Lung (tissue), 12 donors: ENCODE measurements around the gene KCNIP4. TPM values are rescaled to one million over a fixed set of nuclear protein-coding genes. Genes with fewer than 3 reads are reported as not detected.

ENCODE experiments used
- ATAC-seq: fragments of 200-7000 bp; cut with Tn5 transposase; one replicate; pipeline ENCODE4 v1.9.1; 2020; ENCODE audit warnings: moderate number of reproducible peaks; ENCODE audit not compliant: insufficient read depth, low FRiP score
- DNase-seq, 3 donors: peaks; one replicate each; pipeline ENCODE4 v3.0.0-alpha.2; 2013 to 2017
- H3K27ac ChIP-seq, 2 donors: one replicate each; pipeline ENCODE4 v1.5.1; 2013; ENCODE audit warnings: mild to moderate bottlenecking in 2 of 2, moderate library complexity in 2 of 2, control low read depth in 1 of 2, inconsistent platforms in 1 of 2, low read depth in 1 of 2, low read length in 1 of 2
- H3K27me3 ChIP-seq, 3 donors: one replicate each; pipeline ENCODE4 v1.5.1; 2013; ENCODE audit warnings: low read length in 2 of 3; ENCODE audit not compliant: control insufficient read depth in 3 of 3, insufficient read depth in 3 of 3
- H3K36me3 ChIP-seq, 4 donors: one replicate each; pipeline ENCODE4 v1.5.1; 2013; ENCODE audit warnings: low read length in 4 of 4, mild to moderate bottlenecking in 1 of 4, moderate library complexity in 1 of 4; ENCODE audit not compliant: control insufficient read depth in 4 of 4, insufficient read depth in 4 of 4
- H3K4me1 ChIP-seq, 5 donors: one replicate each; pipeline ENCODE4 v1.5.1; 2013; ENCODE audit warnings: low read length in 5 of 5, mild to moderate bottlenecking in 2 of 5, moderate library complexity in 1 of 5; ENCODE audit not compliant: control insufficient read depth in 5 of 5, insufficient read depth in 5 of 5
- H3K4me3 ChIP-seq: one replicate; pipeline ENCODE4 v1.5.1; 2013; ENCODE audit warnings: mild to moderate bottlenecking, control low read depth, moderate library complexity
- H3K9ac ChIP-seq, 2 donors: one replicate each; pipeline ENCODE4 v1.5.1; 2013; ENCODE audit warnings: low read length in 2 of 2, control low read depth in 1 of 2; ENCODE audit not compliant: insufficient read depth in 1 of 2
- H3K9me3 ChIP-seq, 4 donors: one replicate each; pipeline ENCODE4 v1.5.1; 2013; ENCODE audit warnings: low read length in 3 of 4, mild to moderate bottlenecking in 1 of 4, moderate library complexity in 1 of 4; ENCODE audit not compliant: control insufficient read depth in 4 of 4, insufficient read depth in 3 of 4
- WGBS, 2 donors: extraction: QIAGEN DNeasy Blood & Tissue Kit; methylation state at CpG; one replicate each; pipeline ENCODE4 v1.1.7; 2013; 5-methylcytosine and 5-hydroxymethylcytosine counted together
- polyA plus RNA-seq, 2 donors: library from polyadenylated mRNA; stranded (reverse); fragments of 200-250 nt; gene quantifications; one replicate each; pipeline ENCODE4 v1.2.1, GENCODE V29; 2013
- total RNA-seq, 2 donors: library from RNA; depleted of rRNA in 1 of 2; stranded (reverse); fragments of >200 nt in 1 of 2; gene quantifications; one replicate each; pipeline ENCODE4 v1.2.1, GENCODE V29; 2014 to 2021
- TF ChIP-seq, protein P1 (sequence below): IDR thresholded peaks from 2 replicates; pipeline ENCODE4 v1.5.1; 2012; ENCODE audit warnings: mild to moderate bottlenecking; ENCODE audit errors: control extremely low read depth, extremely low read depth
- donor health status: control.
- donor health status: control.
- donor health status: Bipolar disorder and iron deficiency.
- donor health status: healthy.
- donor health status: DM: yes; HTN: yes; CAD: no.

Gene KCNIP4
- total and polyA plus RNA-seq, 4 donors = 0.11 TPM; not detected in 3

DNA sequence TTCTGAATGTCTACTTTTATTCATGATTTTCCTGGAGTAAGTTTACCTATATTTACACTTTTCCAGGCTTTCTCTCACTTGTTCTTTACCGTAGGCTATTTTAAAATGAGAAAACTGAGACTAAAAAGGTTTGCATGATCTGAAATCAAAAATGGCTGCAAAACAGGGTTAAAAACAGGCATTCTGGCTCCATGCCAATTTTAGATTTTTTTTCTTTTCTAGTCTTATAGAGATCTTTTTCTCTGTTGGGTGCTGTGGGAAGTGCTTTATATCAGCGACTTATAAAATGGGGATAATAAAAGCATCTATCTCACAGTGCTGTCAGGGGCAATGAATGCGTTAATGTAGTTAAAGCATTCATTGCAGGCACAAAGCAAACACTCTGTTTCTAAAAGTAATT, 953.6 kb downstream of the KCNIP4 start:
- H3K9ac ChIP-seq = no peak overlapping the region
- no peaks in the 10 kb centered on the region for H3K27me3 ChIP-seq
- DNase-seq (no peak), ATAC-seq (no peak)
- H3K4me3 ChIP-seq = no peak overlapping the region
- no peaks in the 10 kb centered on the region for H3K36me3 ChIP-seq
- H3K4me1 ChIP-seq = no peaks in the 10 kb centered on the region
- peaks cover 0 to 2% (median 0%) of the 10 kb centered on the region in 4 donors for H3K9me3 ChIP-seq
- TF ChIP-seq, protein P1, sequence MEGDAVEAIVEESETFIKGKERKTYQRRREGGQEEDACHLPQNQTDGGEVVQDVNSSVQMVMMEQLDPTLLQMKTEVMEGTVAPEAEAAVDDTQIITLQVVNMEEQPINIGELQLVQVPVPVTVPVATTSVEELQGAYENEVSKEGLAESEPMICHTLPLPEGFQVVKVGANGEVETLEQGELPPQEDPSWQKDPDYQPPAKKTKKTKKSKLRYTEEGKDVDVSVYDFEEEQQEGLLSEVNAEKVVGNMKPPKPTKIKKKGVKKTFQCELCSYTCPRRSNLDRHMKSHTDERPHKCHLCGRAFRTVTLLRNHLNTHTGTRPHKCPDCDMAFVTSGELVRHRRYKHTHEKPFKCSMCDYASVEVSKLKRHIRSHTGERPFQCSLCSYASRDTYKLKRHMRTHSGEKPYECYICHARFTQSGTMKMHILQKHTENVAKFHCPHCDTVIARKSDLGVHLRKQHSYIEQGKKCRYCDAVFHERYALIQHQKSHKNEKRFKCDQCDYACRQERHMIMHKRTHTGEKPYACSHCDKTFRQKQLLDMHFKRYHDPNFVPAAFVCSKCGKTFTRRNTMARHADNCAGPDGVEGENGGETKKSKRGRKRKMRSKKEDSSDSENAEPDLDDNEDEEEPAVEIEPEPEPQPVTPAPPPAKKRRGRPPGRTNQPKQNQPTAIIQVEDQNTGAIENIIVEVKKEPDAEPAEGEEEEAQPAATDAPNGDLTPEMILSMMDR = no peak
- 86% methylated on average over 3 of the region's 3 CpGs for WGBS, 2 donors
- no peak overlapping the region for H3K27ac ChIP-seq

DNA sequence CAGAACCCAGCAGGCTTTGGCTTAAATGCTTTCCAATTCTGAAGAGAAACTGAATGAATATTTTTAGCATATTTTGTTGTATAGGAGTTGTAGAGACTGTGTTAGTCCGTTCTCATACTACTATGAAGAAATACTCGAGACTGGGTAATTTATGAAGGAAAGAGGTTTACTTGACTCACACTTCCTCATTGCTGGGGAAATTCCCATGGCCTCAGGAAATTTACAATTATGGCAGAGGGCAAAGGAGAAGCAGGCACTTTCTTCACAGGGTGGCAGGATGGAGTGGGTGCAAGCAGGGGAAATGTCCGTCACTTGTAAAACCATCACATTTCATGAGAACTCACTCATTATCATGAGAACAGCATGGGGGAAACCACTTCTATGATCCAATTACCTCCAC, 956.6 kb downstream of the KCNIP4 start:
- 42 to 43% methylated on average over 3 of the region's 3 CpGs for WGBS, 2 donors
- no peak for DNase-seq
- no peaks in the 10 kb centered on the region for H3K4me1 ChIP-seq
- ATAC-seq = no peak
- no peak overlapping the region for H3K9ac ChIP-seq
- peaks cover 0 to 2% (median 0%) of the 10 kb centered on the region in 4 donors for H3K9me3 ChIP-seq
- no peaks in the 10 kb centered on the region for H3K27me3 ChIP-seq
- H3K27ac ChIP-seq = no peak overlapping the region
- TF ChIP-seq, protein P1 = no peak
- no peaks in the 10 kb centered on the region for H3K36me3 ChIP-seq
- no peak overlapping the region for H3K4me3 ChIP-seq

DNA sequence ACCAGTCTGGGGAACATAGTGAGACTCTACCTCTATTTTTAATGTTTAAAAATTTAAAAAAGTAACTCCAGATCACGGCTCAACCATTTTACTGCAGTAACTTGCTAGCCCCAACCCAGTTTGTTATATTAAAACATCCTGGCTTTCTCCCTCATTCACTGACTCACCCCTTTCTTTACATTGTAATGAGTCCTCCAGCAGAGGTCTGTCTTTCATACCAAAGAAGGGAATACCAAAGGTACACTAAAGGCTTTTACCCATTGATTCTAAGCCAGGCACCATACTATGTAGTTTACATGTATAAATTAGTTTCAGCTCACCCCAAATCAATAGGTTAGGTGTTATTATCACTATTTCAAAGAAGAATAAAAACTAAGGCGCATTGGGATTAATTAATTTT, 961.4 kb downstream of the KCNIP4 start:
- DNase-seq (no peak), ATAC-seq (no peak)
- TF ChIP-seq, protein P1 = no peak
- no peak overlapping the region for H3K9ac ChIP-seq
- H3K4me1 ChIP-seq = peaks cover 0 to 9% (median 0%) of the 10 kb centered on the region in 5 donors
- WGBS, 2 donors = 86 to 88% methylated on average over 2 of the region's 2 CpGs
- H3K4me3 ChIP-seq = no peak overlapping the region
- no peaks in the 10 kb centered on the region for H3K9me3 ChIP-seq
- no peak overlapping the region for H3K27ac ChIP-seq
- no peaks in the 10 kb centered on the region for H3K36me3 ChIP-seq
- H3K27me3 ChIP-seq = peaks cover 0 to 21% (median 11%) of the 10 kb centered on the region in 3 donors

DNA sequence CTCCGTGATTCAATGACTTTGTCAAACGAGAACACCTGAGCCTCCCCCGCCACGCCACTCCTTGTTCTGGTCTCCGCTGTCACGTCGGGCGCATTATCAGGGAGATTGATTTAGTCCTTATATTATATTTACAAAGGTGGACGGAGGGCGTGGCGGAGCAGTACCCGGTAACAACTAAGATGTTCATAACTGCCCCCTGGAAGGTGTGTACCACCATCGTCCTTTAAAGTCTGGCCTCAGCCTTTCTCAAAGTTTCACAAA, 964.1 kb downstream of the KCNIP4 start:
- Histone ChIP-seq H3K27me3 (peaks cover 0 to 21% (median 11%) of the 10 kb centered on the region in 3 donors), H3K4me3 (no peak overlapping the region), H3K4me1 (peaks cover 0 to 9% (median 0%) of the 10 kb centered on the region in 5 donors), H3K9ac (no peak overlapping the region), H3K9me3 (no peaks in the 10 kb centered on the region), H3K36me3 (no peaks in the 10 kb centered on the region), H3K27ac (no peak overlapping the region)
- ATAC-seq (no peak), DNase-seq (no peak)
- TF ChIP-seq, protein P1 = no peak
- 53 to 75% methylated on average over 13 of the region's 13 CpGs for WGBS, 2 donors
